Stimulated activated CD8-positive, alpha-beta memory T cell treated with anti-CD3 and anti-CD28 coated beads, Interleukin-15, amount 100 ng/mL, for 4 hours (primary cell): Measurements from ENCODE around the gene CRHR1.
"Not testable (repeated sequence)": the region's sequence is repeated elsewhere in the genome, so short reads cannot be mapped to it uniquely, and the experiment has no call there.

Experiments
- DNase-seq, 2 donors: peaks; one replicate each; pipeline ENCODE4 v3.0.0-alpha.2; 2020; ENCODE audit warnings: low read depth in 2 of 2

CRHR1 gene

DNA sequence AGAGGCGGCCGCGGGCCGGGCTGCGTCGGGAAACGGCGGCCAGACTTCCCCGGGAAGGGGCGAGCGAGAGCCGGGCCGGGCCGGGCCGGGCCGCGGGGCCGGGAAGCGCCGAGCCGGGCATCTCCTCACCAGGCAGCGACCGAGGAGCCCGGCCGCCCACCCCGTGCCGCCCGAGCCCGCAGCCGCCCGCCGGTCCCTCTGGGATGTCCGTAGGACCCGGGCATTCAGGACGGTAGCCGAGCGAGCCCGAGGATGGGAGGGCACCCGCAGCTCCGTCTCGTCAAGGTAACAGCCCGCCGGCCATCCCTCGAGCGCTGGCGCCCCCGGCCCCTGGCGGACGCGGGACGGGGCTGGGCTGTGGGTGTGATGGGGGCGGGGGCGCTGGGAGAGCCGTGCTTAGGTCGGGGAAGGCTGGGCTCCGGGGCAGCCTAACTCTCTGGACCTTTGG, at the start of gene CRHR1:
Gene CRHR1, plus strand, starts transcription at position 28 of the 448 bp plus-strand sequence. Its CDS starts 225 bp downstream, at position 253.
- no peak for DNase-seq

DNA sequence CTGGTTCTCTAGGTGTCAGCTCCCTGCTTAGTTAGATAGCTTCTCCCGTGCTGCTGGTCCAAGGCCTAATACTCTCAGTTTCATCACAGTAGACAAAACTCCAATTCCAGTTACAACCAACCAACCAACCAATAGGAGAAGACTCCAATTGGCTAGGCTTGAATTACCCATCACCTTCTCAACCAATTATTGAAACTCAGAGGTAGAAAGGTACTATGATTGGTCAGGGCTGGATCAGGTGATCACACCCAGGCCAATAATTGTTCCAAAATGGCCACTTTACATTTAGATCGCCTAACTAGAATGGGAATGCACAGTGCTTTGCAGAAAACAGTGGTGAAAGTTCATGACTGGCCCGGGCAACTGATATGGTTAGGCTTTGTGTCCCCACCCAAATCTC, 49.5 kb upstream of the CRHR1 start:
- no peak for DNase-seq

DNA sequence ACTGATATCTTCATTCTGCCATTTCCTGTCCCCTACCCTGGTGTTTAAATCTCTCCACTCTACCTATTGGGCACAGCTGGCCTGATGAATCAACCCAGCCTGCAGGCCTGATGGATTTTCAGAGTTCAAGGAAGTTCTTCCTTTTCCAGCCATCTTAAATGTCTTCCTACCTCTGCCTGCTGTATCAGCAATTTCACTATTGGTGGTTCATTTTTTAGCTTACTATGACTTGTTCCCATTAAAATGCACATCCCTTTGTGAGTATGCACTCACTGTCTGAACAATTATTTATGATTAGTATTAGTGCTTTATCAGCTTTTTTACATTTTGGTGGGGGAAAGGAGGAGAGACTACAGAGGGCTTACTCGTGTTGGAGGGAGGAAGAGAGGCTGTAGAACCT, 48.6 kb upstream of the CRHR1 start:
- DNase-seq: no peak

DNA sequence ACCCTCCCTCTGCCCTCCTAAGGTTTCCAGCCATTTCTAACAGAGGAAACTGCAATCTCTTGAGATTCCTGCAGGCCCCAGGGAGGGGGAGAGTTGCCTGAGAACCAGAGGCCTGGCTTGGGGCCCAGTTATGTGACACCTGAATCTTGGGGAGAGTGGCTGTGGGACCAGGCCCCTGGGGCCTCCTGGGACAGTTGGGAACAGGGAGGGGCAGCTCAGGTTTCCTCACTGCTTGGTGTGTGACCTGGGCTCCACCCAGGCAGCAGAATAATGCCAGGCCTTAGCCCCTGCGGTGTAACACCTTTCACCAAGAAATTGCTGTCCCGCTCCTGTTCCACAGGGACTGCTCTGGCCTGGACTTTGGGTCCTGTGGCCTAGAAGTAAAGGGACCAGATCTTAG, 44.3 kb upstream of the CRHR1 start:
- no peak for DNase-seq

DNA sequence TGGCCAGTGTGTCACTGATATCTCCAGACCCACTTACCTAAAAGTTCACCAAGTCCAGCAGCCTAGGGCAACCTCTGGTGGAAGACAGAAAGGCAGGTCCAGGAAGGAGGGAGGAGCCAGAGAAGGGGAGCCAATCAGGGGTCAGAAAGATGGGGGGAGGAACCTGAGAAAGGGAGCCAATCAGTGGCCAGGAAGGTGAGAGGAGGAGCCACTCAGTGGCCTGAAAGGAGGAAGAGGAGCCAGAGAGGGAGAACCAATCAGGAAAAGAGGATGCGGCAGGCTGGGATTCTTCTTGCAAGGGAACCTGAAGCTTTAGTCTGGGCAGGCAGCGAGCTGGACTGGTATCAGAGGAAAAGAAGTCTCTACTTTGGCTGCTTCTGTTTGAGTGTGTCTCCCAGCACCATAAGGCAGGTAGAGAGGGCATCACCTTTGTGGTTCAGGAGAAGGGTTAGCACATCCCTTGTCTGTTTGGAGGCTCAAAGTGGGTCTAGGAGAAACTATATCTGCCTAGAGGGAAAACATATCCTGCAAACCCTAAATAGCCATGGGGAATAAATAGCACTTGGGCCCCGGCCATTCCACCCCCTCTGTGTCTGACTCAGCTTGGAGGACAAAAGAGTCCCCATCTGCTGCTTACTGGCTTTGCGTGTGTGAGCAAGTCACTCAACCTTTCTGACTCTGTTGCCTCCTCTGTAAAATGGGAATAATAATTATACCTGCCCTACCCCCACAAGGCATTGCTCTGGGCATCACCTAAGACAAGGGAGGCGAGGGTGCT, 43.4 kb upstream of the CRHR1 start:
- no peak for DNase-seq

DNA sequence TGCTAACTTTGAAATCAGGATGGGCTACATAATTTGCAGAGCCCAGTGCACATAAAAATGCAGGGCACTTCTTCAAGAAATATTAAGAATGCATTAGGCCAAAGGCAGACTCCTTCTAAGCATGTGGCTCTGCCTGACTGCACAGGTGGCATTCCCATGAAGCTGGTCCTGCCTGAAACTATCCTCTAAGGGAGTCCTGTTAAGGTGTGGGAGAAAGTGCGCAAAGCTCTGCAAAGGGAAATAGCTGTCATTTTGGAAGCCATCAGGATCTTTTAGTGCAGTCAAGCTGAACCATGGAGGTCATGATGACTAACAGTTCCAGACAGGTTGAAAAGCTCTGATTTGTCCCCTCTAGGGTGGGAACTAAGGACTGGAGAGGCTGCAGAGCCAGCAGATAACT, 41.9 kb upstream of the CRHR1 start:
- DNase-seq: no peak

DNA sequence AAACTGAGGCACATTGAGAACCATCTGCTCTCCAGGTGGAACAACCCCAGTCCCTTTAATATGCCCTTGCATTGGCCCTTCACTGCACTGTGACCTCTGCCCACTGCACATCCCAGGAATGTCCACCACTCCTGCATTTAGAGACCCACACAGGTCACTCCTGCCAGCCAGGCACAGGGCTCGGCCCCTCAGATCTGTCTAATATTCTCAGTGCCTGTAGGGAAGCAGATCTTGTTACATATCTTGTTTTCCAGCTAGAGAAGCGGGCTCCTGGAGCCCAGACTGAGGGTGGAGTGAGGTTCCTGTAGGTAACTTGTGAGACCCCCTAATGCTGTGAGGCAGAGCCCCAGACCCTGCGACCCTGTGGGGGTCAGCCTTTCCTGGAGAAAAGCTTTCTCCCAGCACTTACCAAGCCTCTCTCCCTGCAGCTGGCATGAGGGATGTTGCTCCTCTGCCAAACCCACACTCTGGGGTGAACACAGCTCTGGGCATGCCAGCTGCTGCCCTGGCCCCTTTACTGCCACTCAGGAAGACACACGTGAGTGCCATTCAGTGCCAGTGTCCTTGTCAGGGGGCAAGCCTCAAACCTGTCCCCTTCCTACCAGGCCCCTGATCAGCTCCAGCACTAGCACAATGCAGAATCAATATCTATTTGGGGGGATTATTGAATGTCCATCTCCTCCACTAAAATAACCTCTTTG, 40.3 kb upstream of the CRHR1 start:
- DNase-seq: no peak

DNA sequence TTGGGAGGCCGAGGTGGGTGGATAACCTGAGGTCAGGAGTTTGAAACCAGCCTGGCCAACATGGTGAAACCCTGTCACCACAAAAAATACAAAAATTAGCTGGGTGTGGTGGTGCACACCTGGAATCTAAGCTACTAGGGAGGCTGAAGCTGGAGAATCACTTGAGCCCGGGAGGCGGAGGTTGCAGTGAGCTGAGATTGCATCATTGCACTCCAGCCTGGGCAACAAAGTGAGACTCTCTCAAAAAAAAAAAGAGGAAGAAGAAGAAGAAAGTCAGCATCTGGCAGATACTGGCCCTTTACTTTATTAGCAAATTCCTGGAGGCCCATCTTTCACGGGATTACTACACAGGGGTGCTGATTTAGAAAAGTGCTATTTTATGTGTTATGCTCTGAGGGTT, 39.3 kb upstream of the CRHR1 start:
- not testable (repeated sequence) for DNase-seq

DNA sequence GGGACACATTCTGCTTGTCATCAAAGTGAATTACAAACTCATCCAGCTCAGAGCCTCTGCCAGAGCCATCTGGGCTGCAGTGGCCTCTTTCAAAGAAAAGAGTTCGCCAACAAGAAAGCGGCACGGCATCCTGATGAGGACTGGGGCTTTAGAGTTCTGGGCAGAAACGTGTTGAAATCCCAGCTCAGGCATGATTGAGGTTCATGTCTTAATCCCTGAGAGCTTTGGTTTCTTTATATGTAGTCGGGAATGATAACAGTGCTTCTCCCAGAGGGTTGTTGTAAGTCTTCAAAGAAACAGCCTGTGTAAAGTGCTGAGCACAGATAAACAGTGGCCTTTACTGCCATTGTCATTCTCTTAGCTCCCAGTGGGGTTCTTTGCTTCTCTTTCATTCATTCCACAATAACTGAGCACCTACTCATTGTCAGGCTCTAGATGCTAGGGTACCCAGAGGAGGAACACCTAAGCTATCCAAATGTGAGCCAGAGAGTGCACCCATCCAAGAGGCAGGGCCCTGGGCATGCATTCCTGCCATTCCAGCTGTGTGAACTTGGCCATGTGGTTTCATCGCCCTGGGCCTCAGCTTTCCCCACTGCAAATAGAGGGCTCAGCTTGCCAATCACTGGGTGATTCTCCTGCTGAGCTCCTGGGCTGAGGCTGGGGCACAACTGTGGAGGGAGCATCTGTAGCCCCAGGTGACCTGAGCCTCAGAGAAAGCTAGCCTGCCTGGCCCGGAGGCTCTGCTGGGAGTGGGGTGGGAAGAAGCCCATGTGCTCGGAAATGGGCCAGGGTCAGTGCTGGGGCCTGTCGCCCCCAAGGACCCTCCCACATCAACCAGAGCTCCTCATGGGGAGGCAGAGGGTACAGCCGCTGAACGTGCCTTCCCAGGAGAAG, 38.3 kb upstream of the CRHR1 start:
- DNase-seq: no peak

DNA sequence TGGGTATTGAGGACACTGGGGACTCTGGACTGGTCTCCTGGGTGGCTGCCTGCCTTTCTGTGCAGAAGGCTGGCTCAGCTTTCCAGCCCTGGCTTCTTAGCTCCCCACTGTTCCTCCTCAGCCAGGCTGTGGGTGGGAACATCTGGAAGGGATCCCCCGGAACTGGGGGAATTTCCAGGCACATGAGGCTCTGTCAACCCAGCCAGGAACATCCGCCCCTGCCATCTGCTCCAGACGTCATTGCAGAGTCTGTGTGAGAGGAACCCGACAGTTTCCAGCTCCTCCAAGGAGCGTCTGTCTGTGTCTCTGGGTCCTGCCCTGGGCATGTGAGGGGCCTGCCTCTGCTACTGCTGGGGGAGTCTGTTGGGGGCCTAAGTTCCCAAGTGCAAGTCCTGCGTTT, 36.2 kb upstream of the CRHR1 start:
- no peak for DNase-seq

DNA sequence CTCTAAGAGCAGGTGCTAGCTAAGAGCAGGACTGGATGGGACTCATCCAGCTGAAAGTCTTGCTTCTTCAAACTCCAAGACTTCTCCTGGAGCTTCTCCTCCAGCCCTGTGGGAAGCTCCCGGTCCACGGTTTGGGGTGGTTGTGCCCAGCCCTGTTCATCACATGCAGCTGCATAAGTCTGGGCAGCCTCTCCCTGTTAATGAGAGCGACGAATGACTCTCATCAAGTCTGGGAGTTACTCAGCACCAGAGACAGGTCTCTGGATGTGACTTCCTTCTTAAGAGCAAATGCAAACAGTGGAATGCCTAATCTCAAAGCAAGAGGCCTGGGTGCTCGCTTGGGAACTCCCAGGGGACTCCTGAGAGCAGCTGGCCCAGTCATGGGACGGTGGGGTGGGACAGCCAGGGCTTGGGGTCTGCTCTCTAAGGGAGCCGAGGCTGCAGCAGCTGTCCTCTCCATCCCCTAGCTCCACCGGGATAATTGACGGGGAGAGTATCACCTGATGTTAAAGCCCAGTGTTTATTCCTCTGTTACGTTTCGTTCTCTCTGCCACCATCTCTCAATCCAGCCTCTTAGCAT, 35.3 kb upstream of the CRHR1 start:
- DNase-seq: no peak

DNA sequence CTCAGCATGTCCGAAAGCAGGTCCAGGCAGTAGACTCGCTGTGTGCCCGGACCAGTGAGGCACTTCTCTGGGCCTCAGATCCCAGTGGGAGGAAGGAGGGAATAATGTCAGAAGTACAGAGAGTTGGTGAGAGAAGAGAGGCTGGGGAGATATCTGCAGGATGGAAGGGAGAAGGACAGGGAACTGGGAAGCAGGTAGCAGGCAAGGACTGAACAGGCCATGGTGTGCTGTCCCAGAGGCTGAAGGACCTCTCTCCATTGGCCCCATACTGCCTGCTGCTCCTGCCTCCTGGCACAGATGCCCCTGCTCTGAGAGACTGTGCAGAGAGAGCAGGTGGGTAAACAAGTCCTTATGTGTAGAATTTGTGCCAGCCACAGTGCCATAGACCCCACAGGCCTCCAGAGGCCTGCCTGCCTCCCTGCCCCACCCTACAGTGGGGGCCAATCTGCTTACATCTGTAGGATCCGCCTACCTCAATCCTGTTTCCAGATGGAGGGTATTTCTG, 34.2 kb upstream of the CRHR1 start:
- DNase-seq: no peak

DNA sequence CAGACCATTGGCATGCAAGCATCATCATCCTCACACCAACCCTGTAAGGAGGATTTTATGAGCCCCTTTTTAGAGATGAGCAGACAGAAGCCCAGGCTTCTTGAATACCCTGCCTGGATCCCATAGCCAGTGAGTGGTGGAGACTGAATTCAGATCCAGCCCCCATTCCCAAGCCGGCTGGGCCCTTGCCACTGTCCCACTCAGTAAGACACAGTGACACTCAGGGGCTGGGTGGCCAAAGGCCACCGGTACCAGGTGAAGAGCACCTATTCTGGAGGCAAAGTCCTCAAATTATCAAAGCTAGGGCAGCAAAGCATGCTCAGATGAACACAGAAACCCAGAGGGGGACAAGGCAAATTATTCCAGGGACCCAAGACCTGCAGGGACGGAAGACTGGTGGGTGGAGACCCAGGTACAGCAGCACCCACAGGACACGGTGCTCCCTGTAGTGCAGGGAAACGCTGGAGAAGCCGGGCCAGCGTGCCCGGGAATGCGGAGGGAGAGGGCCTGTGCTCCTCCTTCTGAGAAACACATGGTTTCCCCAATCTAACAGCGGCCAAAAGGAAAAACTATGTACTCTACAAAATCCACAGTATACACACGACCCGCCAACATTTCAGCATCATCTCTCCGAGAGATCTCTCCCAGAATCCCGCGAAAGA, 33.2 kb upstream of the CRHR1 start:
- DNase-seq: no peak

DNA sequence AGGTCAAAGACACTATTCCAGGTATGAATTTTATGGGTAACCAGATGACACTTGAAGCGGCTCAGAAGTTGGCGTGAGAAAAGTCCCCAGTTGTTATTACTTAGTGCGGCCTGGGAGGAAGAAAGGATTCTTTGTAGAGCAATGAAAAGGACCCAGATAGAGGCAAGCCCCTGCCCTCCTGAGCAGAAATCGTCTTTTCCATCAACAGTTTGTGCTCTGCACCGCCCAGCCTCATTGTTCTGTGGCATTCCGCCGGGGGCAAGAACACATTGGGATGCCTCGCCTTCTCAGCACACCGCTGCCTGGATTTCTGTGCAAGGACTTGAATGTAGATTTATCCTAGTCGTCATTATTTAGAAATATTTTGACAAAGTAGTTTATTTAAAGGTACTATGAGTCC, 32.7 kb upstream of the CRHR1 start:
- DNase-seq: no peak

DNA sequence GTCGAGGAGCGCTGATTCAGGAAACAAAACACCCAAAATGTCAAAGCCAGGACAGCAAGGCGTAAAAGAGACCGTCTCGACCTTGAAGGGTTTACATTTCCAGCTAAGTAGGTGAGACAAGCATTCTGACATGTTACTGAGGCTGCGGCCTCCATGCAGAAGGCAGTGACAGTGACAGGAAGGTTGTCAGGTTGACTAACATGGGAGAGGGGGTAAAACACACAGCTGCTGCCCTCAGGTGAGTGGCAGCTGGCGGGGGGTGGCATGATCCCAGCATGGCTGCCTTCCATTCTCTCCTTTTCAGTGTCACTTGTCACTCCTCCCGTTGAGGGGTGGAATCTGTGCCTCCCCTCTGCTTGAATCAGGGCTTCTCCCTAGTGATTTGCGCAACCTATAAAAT, 31.9 kb upstream of the CRHR1 start:
- DNase-seq: no peak

DNA sequence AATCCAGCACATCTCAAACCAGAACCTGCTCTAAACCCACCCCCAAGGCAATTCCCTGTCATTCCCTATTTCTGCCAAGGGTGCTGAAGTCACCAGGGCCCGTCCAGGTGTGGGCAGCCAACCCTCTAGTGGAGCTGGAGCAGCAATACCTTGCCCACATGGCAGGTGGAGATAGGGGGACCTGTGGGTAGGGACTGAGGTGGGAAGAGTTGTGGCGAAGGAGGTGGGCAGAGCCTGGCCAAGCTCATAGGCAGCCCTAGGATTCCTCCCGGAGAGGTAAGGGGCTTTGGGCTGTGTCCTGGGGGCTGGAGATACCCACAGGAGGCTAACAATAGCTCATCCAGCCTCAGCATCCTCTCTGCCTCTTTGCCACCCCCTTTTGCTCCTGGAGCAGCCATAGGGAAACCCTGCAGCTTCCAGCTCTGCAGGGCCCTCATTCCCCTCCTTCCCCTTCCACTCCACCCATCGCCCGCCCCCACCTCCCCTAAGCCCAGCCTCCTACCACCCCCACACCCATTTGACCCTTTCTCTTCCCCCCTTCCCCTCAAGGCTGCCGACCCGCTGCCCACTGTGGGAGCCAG, 30.4 kb upstream of the CRHR1 start:
- no peak for DNase-seq

DNA sequence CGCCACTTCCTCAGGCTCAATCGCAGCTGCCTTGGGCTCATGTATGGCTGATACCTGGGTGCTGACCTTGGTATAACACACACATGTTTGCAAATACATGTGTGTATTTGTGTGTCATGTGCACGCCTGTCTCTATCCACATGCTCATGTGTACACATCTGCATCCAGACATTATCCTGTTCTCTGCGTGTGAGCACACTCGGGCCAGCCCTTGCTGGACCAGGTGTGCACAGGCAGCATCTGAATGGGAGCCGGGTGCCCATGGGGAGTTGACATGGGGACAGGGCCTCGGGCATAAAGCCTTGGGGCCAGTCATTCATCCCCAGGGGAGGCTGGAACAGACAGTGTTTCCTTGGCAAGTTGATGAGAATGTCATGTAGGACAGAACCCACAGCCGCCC, 29.1 kb upstream of the CRHR1 start:
- no peak for DNase-seq

DNA sequence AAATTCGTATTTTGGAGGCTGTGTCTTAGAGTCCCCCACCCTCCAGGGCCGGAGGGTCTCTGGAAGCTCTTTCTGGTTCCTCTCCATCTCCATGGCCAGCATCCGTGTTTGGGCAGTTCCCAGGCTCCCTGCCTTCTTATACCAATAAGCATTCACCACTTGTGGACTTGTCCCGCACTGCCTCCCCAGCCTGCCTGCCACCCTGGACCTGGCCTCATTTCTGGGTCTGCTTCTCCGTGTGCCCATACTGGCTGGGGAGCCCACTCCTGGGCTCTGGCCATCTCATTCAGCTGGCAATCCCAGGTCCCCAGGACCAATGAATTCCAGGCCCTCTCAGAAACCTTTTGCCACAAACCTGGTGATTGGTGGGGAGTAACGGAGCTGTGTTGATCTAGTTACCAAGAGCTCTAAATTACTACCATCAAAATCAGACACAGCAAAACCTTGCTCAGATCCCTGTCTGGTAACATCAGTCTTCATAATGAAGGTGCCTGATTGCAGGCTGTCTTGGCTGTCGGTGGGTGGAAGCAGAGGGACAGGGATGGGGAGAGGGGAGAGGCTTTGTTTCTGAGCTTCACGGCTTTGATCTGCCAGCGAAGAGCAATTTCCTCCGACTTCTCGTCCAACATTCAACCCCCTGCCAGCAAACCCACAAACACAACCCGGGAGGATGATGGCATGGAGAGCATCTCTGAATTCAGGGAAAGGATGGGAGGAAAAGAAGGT, 27.7 kb upstream of the CRHR1 start:
- no peak for DNase-seq

DNA sequence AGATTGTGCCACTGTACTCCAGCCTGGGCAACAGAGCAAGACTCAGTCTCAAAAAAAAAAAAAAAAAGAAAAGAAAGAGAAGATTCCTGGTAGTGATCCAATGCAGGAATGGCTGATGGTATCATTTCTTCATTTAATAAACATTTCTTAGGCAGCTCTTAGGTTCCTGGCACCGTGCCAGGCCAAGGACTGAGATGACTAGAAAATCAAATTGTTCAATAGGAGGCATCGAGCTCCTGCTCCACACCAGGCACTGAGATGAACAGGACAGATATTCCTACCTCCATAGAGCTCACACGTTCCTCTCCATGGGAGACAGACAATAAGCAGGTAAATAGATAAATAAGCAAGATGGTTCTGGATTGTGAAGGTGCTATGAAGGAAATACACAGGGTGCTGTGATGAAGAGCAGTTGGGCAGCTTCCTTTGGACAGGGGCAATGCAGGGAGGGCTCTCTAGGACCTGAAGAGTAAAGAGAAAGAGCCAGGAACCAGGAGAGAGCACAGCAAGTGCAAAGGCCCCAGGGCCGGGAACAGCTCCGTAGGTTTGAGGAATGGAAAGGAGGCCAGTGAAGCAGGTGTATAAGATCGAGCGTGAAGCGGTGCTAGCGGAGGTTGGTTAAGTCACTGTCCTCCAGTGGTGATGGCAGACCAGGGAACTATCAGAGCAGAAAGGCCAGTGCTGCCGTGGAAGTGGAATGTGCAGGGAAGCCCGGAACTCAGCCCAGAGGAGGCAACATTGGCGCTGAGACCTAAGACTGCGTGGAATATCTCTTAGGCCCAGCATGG, 26.5 kb upstream of the CRHR1 start:
- DNase-seq: no peak
